Stimulated activated CD4-positive, alpha-beta T cell treated with anti-CD3 and anti-CD28 coated beads, Interleukin-4, amount 100 ng/mL, for 24 hours (primary cell): ENCODE data around the gene ATP1A2.

Experiments
- DNase-seq: peaks from one replicate; pipeline ENCODE4 v3.0.0-alpha.2; 2020

ATP1A2 gene

DNA sequence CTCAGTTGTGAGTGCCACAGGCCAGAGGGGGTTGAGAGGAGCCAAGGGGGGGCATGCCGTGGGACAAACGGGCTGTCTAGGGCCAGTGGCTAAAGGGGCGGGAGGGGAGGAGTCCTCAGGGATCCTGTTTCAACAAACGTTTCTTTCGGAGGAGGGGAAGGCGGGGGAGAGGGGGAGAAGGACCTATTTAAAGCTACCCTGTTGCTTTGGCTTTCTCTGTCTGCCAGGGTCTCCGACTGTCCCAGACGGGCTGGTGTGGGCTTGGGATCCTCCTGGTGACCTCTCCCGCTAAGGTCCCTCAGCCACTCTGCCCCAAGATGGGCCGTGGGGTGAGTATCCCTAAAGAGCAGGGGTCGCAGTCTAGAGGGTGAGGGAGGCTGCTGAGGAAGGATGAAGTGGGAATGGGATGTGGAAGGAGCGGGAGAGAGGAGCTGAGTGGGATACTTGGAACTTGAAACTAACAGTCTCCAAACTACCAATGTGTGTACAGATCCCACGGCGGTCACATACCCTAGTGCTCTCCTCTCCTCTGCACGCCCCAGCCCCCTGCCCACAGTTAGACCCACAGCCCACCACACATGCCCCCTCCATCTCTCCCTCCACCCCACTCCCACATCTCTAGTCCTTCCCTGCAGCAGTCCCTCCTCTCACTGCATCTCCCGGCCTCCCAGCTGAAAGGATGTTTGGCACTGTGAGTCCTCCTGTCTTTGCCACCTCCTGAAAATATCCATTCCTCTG lies at the start of gene ATP1A2:
Gene ATP1A2 (plus strand): TSS at position 215 of the 738 bp plus-strand sequence. CDS start 103 bp downstream, at position 318.
- DNase-seq: no peak

- no peak for DNase-seq
These were observed 48.5 kb upstream of the ATP1A2 start for GRCh38 chr1:160066829-160067745.

DNA sequence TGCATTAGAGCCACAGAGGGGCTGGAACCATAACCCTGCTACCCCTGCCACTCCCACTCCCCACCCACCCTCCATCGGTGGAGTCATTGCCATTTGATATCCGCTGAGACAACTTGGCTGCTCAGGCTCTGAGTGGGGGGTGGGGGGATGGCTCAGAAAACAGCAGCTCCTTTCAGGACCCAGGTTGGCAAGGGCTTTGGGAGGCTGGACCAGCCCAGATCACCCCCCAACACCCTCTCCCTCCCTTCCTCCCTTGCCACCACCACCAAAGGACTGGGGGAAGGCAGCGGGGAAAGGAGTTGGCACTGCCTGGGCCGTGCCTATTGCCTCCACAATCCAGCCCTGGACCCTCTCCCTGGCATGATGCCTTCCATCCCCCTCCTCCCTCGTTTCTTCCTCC lies 47.3 kb upstream of the ATP1A2 start:
- no peak for DNase-seq

GRCh38 chr1:160069460-160070231 lies 45.9 kb upstream of the ATP1A2 start, which contains the start of gene KCNJ10:
KCNJ10 (minus strand) TSS chr1:160070160; CDS start chr1:160042532, 27,628 bp downstream.
- DNase-seq: no peak

GRCh38 chr1:160070243-160071163 lies 45.1 kb upstream of the ATP1A2 start:
- DNase-seq: peak; percentile 61

- DNase-seq: no peak
These were observed 44.3 kb upstream of the ATP1A2 start for GRCh38 chr1:160071289-160071688.

GRCh38 chr1:160074865-160075264 lies 40.7 kb upstream of the ATP1A2 start:
- DNase-seq: no peak

- no peak for DNase-seq
These were observed 39.7 kb upstream of the ATP1A2 start for GRCh38 chr1:160075836-160076235.

GRCh38 chr1:160076295-160076694 lies 39.3 kb upstream of the ATP1A2 start:
- DNase-seq: no peak

DNA sequence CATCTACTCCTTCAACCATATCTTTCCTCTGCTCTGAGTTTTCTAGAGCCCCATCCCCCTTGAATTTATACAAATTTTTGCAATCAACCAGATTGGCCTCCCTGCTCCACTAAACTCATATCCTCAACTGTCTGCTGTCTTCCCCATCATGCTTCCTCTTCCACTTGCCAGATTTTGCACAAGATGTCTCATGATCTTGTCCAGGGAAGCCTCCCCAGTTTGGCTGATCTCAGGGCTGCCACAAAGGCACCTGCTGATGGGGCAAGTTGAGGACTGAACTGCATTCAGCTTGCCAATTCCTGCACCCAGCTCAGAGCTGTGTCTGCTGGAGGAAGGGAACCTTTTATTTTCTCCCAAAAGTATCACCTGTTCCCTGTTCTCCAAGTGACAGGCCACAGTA lies 38.1 kb upstream of the ATP1A2 start:
- DNase-seq: no peak

DNA sequence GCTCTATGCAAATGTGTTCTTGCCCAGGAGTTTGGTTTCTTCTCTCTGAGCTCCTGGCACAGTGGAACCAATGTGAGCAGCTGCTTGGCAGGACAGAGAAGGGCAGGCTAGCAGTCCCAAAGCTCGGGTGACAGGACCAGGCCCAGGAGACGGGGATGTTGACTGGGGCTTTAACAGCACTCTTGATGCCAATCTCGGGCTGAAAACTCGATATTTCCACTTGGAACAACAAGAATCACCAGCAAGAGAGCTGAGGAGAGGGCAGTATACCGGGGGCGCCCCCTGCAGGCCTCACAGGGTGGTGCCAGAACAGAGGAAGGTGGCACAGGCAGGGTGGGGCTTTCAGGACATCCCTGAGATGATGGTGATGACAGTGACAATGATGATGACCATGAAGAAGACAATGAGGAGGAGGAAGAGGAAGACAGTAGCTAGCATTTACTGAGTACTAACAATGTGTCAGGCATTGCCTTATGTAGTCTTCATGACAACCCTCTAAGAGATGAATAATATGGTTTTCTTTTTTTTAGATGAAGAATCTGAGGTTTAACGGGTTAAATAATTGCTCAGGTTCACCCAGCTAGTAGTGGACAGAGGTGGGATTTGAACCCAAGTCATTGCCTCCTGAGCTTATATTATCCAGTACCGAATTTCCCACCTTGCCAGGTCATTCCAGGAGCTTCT lies 36.9 kb upstream of the ATP1A2 start:
- DNase-seq: peak; percentile 60

- DNase-seq: no peak
These were observed 36.1 kb upstream of the ATP1A2 start for GRCh38 chr1:160079448-160079847.

DNA sequence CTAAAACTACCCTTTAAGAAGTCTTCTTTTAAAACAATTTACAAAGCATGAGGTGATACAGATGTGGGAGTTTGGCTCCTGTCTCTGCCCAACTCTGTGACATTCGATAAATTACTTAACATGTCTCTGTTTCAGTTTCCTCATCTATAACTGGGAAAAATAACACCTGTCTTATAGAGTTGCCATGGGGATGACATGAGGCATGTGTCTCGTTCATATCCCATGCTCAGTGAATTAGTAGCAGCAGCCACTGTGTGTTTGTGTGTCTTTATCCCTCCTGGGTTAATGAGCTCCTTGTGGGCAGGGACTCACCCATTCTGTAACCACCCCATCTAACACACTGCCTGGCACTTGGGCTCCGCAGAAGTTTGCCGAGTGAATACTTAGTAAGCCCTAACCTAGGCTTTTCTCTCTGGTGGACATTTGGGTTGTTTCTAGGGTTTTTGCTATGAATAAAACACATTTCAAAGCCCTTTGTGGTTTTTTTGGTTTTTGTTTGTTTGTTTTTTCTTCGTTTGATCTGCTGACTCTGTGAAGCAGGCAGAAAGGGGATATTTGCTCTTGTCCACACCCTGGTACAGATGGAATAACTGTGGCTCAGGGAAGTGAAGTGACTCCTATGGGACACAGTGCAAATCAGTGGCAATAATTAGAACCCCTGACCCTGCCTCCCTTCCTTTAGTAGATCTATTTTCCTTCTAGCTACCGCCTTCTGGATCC lies 35.0 kb upstream of the ATP1A2 start:
- DNase-seq: no peak

- no peak for DNase-seq
These were observed 34.2 kb upstream of the ATP1A2 start, which contains the start of gene KCNJ9 for GRCh38 chr1:160081261-160081936. KCNJ9 (plus strand) TSS chr1:160081538; CDS start chr1:160084031, 2,493 bp downstream.

DNA sequence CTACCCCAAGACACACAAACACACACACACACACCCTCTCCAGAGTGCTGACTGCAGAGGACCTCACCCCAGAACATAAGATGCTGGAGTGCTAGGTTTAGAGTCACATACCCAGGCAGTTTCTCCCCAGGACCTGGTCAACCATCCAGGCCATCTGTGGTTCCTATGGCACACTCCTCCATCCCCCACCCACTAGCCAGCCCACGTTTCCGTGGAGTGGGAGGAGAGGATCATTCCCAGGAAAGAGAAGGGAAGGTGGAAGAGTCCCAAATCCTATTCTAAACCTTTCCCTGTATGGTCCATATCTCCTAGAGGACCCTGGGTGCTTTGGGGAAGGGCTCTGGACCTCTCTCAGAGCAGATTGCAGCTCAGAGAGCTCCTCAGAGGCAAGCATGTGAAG lies 33.1 kb upstream of the ATP1A2 start:
- DNase-seq: no peak

- no peak for DNase-seq
These were observed 32.6 kb upstream of the ATP1A2 start for GRCh38 chr1:160082926-160083325.

DNA sequence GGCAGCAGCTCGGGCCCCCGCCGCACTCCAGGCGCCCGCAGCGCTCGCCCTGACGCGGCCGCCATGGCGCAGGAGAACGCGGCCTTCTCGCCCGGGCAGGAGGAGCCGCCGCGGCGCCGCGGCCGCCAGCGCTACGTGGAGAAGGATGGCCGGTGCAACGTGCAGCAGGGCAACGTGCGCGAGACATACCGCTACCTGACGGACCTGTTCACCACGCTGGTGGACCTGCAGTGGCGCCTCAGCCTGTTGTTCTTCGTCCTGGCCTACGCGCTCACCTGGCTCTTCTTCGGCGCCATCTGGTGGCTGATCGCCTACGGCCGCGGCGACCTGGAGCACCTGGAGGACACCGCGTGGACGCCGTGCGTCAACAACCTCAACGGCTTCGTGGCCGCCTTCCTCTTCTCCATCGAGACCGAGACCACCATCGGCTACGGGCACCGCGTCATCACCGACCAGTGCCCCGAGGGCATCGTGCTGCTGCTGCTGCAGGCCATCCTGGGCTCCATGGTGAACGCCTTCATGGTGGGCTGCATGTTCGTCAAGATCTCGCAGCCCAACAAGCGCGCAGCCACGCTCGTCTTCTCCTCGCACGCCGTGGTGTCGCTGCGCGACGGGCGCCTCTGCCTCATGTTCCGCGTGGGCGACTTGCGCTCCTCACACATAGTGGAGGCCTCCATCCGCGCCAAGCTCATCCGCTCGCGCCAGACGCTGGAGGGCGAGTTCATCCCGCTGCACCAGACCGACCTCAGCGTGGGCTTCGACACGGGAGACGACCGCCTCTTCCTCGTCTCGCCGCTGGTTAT lies 31.4 kb upstream of the ATP1A2 start:
- peak; percentile 78 for DNase-seq

GRCh38 chr1:160084771-160085321 lies 30.7 kb upstream of the ATP1A2 start:
- DNase-seq: no peak
